ENCODE data around the gene WRAP73. TPM values are rescaled to one million over a fixed set of nuclear protein-coding genes. Genes with fewer than 3 reads are reported as not detected.

WRAP73 gene
- total RNA-seq, 1 experiment from 2014 or later, result 51.4 TPM

GRCh38 chr1:3674100-3675094, 24.5 kb upstream of the WRAP73 start:
- peaks cover 33% of the 10 kb centered on the region for H3K79me2 ChIP-seq (ENCODE audit: insufficient read depth, low read length)
- ChIA-PET CTCF (interaction anchor here (0.7 kb wide), 1 partner anchor 50 kb away, joined by 3 read pairs; no protein-coding TSS in a partner anchor), POLR2A (no interaction called here), RAD21 (ENCODE audit: low non-redundant PET in 1 of 2, low total read pairs in 2 of 2, uncharacterized antibody in 2 of 2, unreplicated experiment in 2 of 2) (no interaction called here)
- H4K20me1 ChIP-seq (ENCODE audit: insufficient read depth), result no peaks in the 10 kb centered on the region; the same call in 1 of the 2 replicates
- BruUV-seq (replicated peaks), result no TSS peak
- H3K27ac ChIP-seq (ENCODE audit: low read depth, low read length), result peak overlapping the region; percentile 61
- no peaks in the 10 kb centered on the region for H3K9me3 ChIP-seq (ENCODE audit: control insufficient read depth in 1 of 2, insufficient read depth in 1 of 2, low read depth in 1 of 2, low read length in 2 of 2)
- peak overlapping the region; percentile 57 for H3K9ac ChIP-seq (ENCODE audit: low read length)
- DNase-seq (ENCODE audit: low read depth, low spot score), result no peak
- H3K9me2 ChIP-seq (ENCODE audit: insufficient read depth), result no peaks in the 10 kb centered on the region
- H3K27me3 ChIP-seq (ENCODE audit: insufficient read depth, low read length), result no peaks in the 10 kb centered on the region
- H3K36me3 ChIP-seq (ENCODE audit: control insufficient read depth in 1 of 2, insufficient read depth in 2 of 2, low read length in 2 of 2), result no peaks in the 10 kb centered on the region
- H3K4me3 ChIP-seq (replicated peaks in 1 of 2; ENCODE audit: low read depth in 1 of 2, low read length in 2 of 2), result peak overlapping the region in 1 of 2 experiments; percentile 40; a peak in 2 of 4 replicates
- peaks cover 23 to 58% of the 10 kb centered on the region in 2 experiments for H3K4me1 ChIP-seq (ENCODE audit: control insufficient read depth in 1 of 2, insufficient read depth in 2 of 2, low read length in 2 of 2)
- H3K4me2 ChIP-seq (ENCODE audit: low read length), result peak overlapping the region; percentile 77
- H2AFZ ChIP-seq (ENCODE audit: low read depth, low read length, poor library complexity, severe bottlenecking), result no peak overlapping the region
- peak; percentile 72 for ATAC-seq
- TF ChIP-seq ZFX (IDR thresholded peaks at IDR 0.05) (no peak), CBX3 (IDR thresholded peaks at IDR 0.05; ENCODE audit: low read depth) (no peak), ZNF274 (IDR thresholded peaks at IDR 0.05; ENCODE audit: low read depth, low read length) (no peak), REST (IDR thresholded peaks at IDR 0.05; ENCODE audit: low read depth) (no peak), ELF1 (IDR thresholded peaks at IDR 0.05; ENCODE audit: borderline replicate concordance, low read depth) (no peak), CEBPB (IDR thresholded peaks at IDR 0.05; ENCODE audit: low read depth) (no peak), SIN3A (IDR thresholded peaks at IDR 0.05; ENCODE audit: low read depth) (no peak), FOSL1 (IDR thresholded peaks at IDR 0.05; ENCODE audit: low read depth) (no peak), EZH2phosphoT487 (IDR thresholded peaks at IDR 0.05; ENCODE audit: borderline replicate concordance) (no peak), RAD21 (IDR thresholded peaks at IDR 0.05; ENCODE audit: low read depth) (no peak), CTCF (IDR thresholded peaks at IDR 0.05 in 2 of 3, conservative IDR thresholded peaks at IDR 0.05 in 1 of 3; ENCODE audit: borderline replicate concordance in 1 of 3, insufficient read depth in 1 of 3, low read depth in 2 of 3, low read length in 2 of 3) (no peak)
- intact Hi-C loops (cut with micrococcal nuclease), result no loop called here
